GM12864 (cell line): ENCODE measurements around the gene SLC35F4.

Experiments used
- DNase-seq: peaks from one replicate; pipeline ENCODE4 v3.0.0-alpha.2; 2011; ENCODE audit warnings: low read depth
- H3K4me3 ChIP-seq: 2 replicates; pipeline ENCODE4 v1.5.1; 2011; ENCODE audit warnings: mild to moderate bottlenecking, low read depth, low read length, control low read depth
- CTCF ChIP-seq: IDR thresholded peaks from 2 replicates; pipeline ENCODE4 v1.5.1; 2011; ENCODE audit warnings: low read depth, mild to moderate bottlenecking, moderate library complexity, low read length, control low read depth, inconsistent platforms; ENCODE audit errors: missing control alignments

SLC35F4 gene

GRCh38 chr14:57814726-57815125 lies 51.2 kb downstream of the SLC35F4 start:
- H3K4me3 ChIP-seq, result no peak overlapping the region
- no peak for DNase-seq
- TF ChIP-seq CTCF, result no peak

GRCh38 chr14:57812741-57813140 lies 53.2 kb downstream of the SLC35F4 start:
- no peak for DNase-seq
- TF ChIP-seq CTCF, result no peak
- no peak overlapping the region for H3K4me3 ChIP-seq

- TF ChIP-seq CTCF, result no peak
- no peak for DNase-seq
- H3K4me3 ChIP-seq, result no peak overlapping the region
These were observed 53.8 kb downstream of the SLC35F4 start for GRCh38 chr14:57811998-57812546.

- H3K4me3 ChIP-seq, result no peak overlapping the region
- no peak for DNase-seq
- TF ChIP-seq CTCF, result no peak
These were observed 56.1 kb downstream of the SLC35F4 start for GRCh38 chr14:57809808-57810207.

GRCh38 chr14:57797160-57797559 lies 68.7 kb downstream of the SLC35F4 start:
- H3K4me3 ChIP-seq, result no peak overlapping the region
- no peak for TF ChIP-seq CTCF
- DNase-seq, result no peak

- no peak for TF ChIP-seq CTCF
- no peak for DNase-seq
These were observed 69.3 kb downstream of the SLC35F4 start for GRCh38 chr14:57796556-57796955.

GRCh38 chr14:57785058-57785457 lies 80.8 kb downstream of the SLC35F4 start:
- no peak overlapping the region for H3K4me3 ChIP-seq
- DNase-seq, result no peak
- no peak for TF ChIP-seq CTCF

More at GRCh38 chr14:57796556-57796955, 69.3 kb downstream of the SLC35F4 start:
- H3K4me3 ChIP-seq, result no peak overlapping the region
